Liver (tissue), 5 donors: ENCODE results near the gene BGLAP. TPM values are rescaled to one million over a fixed set of nuclear protein-coding genes. Genes with fewer than 3 reads are reported as not detected.

Experiments
- polyA plus RNA-seq, 2 donors: library from polyadenylated mRNA; stranded (reverse) in 1 of 2; unstranded in 1 of 2; fragments of 200-250 nt in 1 of 2; fragments of >200 nt in 1 of 2; fragmentation: Nextera tagmentation in 1 of 2; extraction: Ambion mirVana in 1 of 2; gene quantifications; one replicate each; pipeline versions ENCODE4 v1.2.1 to v1.2.3, GENCODE V29; 2013 to 2015
- small RNA-seq: library from RNA; depleted of rRNA; stranded (forward); fragments of <200 nt; gene quantifications from one replicate; pipeline ENCODE3, GENCODE V24; 2014
- total RNA-seq, 2 donors: library from RNA; depleted of rRNA; stranded (reverse); fragments of >200 nt; gene quantifications; one replicate each; pipeline ENCODE4 v1.2.3, GENCODE V29; 2014
- donor health status: healthy.
- donor health status: healthy.
- donor health status: healthy.

The BGLAP gene
- total and polyA plus RNA-seq, 4 donors: 0.06 to 0.75 (median 0.28) TPM; not detected in 1

Small RNA genes lying within 50 kb of the gene (small RNA-seq; reads per million reads assigned to genes)
- gene RF00568: not detected

Other genes with a start within 250 kb of the BGLAP start
- gene SSR2, start 221.2 kb upstream of the BGLAP start, total RNA-seq: 100 to 1,000 TPM; 101 to 264 TPM
- gene SSR2, start 221.2 kb upstream of the BGLAP start, polyA plus RNA-seq: 100 to 1,000 TPM in 1 of 2 donors, 10 to 100 TPM in 1; 93.1 to 245 TPM
- 10 to 100 TPM in 1 of 2 donors, 1 to 10 TPM in 1; 9.2 to 13.5 TPM for gene UBQLN4, start 188.4 kb upstream of the BGLAP start, total RNA-seq
- gene UBQLN4, start 188.4 kb upstream of the BGLAP start, polyA plus RNA-seq: 10 to 100 TPM in 1 of 2 donors, 1 to 10 TPM in 1; 7.4 to 17.8 TPM
- gene LAMTOR2, start 187.4 kb upstream of the BGLAP start, total RNA-seq: 10 to 100 TPM; 30.4 to 42.9 TPM
- 100 to 1,000 TPM; 115 to 152 TPM for gene LAMTOR2, start 187.4 kb upstream of the BGLAP start, polyA plus RNA-seq
- 1 to 10 TPM in 1 of 2 donors, under 1 TPM in 1; 0.67 to 1.0 TPM for gene RAB25, start 181.0 kb upstream of the BGLAP start, total RNA-seq
- 1 to 10 TPM in 1 of 2 donors, under 1 TPM in 1; 0.82 to 2.0 TPM for gene RAB25, start 181.0 kb upstream of the BGLAP start, polyA plus RNA-seq
- gene MEX3A, start 159.7 kb upstream of the BGLAP start, total RNA-seq: 1 to 10 TPM; 1.3 TPM
- gene MEX3A, start 159.7 kb upstream of the BGLAP start, polyA plus RNA-seq: under 1 TPM; 0.52 to 0.56 TPM
- gene LMNA, start 127.5 kb upstream of the BGLAP start, total RNA-seq: 100 to 1,000 TPM in 1 of 2 donors, 10 to 100 TPM in 1; 89.4 to 160 TPM
- gene LMNA, start 127.5 kb upstream of the BGLAP start, polyA plus RNA-seq: 100 to 1,000 TPM in 1 of 2 donors, 10 to 100 TPM in 1; 60.4 to 105 TPM
- gene SEMA4A, start 88.6 kb upstream of the BGLAP start, total RNA-seq: 1 to 10 TPM; 2.3 to 3.5 TPM
- gene SEMA4A, start 88.6 kb upstream of the BGLAP start, polyA plus RNA-seq: 1 to 10 TPM; 1.1 to 1.2 TPM
- 10 to 100 TPM; 10.2 to 21.8 TPM for gene SLC25A44, start 48.1 kb upstream of the BGLAP start, total RNA-seq
- gene SLC25A44, start 48.1 kb upstream of the BGLAP start, polyA plus RNA-seq: 10 to 100 TPM; 15.7 to 16.0 TPM
- gene PMF1, start 29.2 kb upstream of the BGLAP start, total RNA-seq: 10 to 100 TPM; 24.7 to 41.5 TPM
- gene PMF1, start 29.2 kb upstream of the BGLAP start, polyA plus RNA-seq: 10 to 100 TPM; 32.4 to 63.5 TPM
- gene PAQR6, start 5.9 kb downstream of the BGLAP start, total RNA-seq: under 1 TPM; 0.23 to 0.75 TPM
- gene PAQR6, start 5.9 kb downstream of the BGLAP start, polyA plus RNA-seq: under 1 TPM; 0.22 to 0.85 TPM
- gene SMG5, start 40.6 kb downstream of the BGLAP start, total RNA-seq: 10 to 100 TPM; 30.3 to 59.1 TPM
- gene SMG5, start 40.6 kb downstream of the BGLAP start, polyA plus RNA-seq: 10 to 100 TPM; 22.9 to 41.1 TPM
- gene TMEM79, start 42.1 kb downstream of the BGLAP start, total RNA-seq: 1 to 10 TPM; 1.2 to 1.5 TPM
- 1 to 10 TPM; 1.7 to 2.2 TPM for gene TMEM79, start 42.1 kb downstream of the BGLAP start, polyA plus RNA-seq
- 10 to 100 TPM; 26.5 to 30.0 TPM for gene GLMP, start 53.5 kb downstream of the BGLAP start, total RNA-seq
- gene GLMP, start 53.5 kb downstream of the BGLAP start, polyA plus RNA-seq: 10 to 100 TPM; 47.9 to 51.4 TPM
- gene VHLL, start 57.1 kb downstream of the BGLAP start, total RNA-seq: under 1 TPM in 1 of 2 donors, not detected in 1; 0.67 TPM
- gene VHLL, start 57.1 kb downstream of the BGLAP start, polyA plus RNA-seq: not detected
- 100 to 1,000 TPM; 135 to 144 TPM for gene CCT3, start 96.1 kb downstream of the BGLAP start, total RNA-seq
- gene CCT3, start 96.1 kb downstream of the BGLAP start, polyA plus RNA-seq: 100 to 1,000 TPM in 1 of 2 donors, 10 to 100 TPM in 1; 74.5 to 102 TPM
- gene TSACC, start 96.3 kb downstream of the BGLAP start, total RNA-seq: under 1 TPM in 1 of 2 donors, not detected in 1; 0.28 TPM
- 1 to 10 TPM in 1 of 2 donors, under 1 TPM in 1; 0.60 to 2.7 TPM for gene TSACC, start 96.3 kb downstream of the BGLAP start, polyA plus RNA-seq
- gene RHBG, start 127.0 kb downstream of the BGLAP start, total RNA-seq: 1 to 10 TPM; 1.0 to 3.5 TPM
- 1 to 10 TPM in 1 of 2 donors, under 1 TPM in 1; 0.25 to 6.4 TPM for gene RHBG, start 127.0 kb downstream of the BGLAP start, polyA plus RNA-seq